H4 (cell line): ENCODE data around the gene ALPL. TPM values are rescaled to one million over a fixed set of nuclear protein-coding genes. Genes with fewer than 3 reads are reported as not detected.

ENCODE experiments used
- DNase-seq: peaks from one replicate; pipeline ENCODE4 v3.0.0-alpha.2; 2015; ENCODE audit warnings: low spot score
- total RNA-seq: library from RNA; depleted of rRNA; stranded (reverse); fragments of >200 nt; shearing (Covaris generic); gene quantifications from 2 replicates; pipeline ENCODE4 v1.2.3, GENCODE V29; 2014

ALPL gene
- total RNA-seq, 1 experiment from 2014 or later = not detected

- DNase-seq = no peak
Measured at GRCh38 chr1:21530368-21531016, 21.3 kb downstream of the ALPL start.

GRCh38 chr1:21531241-21531640 lies 22.0 kb downstream of the ALPL start:
- no peak for DNase-seq

GRCh38 chr1:21532496-21532895 lies 23.3 kb downstream of the ALPL start:
- no peak for DNase-seq

DNA sequence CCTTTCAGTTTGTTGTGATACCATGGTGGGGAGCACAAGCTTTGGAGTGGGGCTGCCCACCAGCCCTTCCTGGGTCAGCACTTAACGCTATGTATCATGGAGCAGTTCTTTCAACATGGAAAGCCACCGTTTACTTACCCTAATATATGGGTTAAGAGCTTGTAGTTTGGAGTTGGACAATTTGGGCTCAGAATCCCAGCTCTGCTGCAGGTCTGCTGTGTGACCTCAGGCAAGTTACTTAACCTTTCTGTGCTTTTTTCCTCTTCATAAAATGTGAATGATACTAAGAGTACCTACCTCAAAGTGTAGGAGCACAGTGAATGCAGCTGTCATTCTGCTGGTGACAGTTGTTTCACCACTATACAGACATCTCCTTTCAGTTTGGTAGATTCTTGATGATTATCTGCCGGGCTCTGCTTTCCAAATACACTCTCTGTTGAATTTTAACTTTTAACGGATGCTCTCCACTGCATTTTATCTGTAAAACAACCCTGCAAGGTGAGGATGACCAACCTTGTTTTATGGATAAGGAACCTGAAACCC lies 23.8 kb downstream of the ALPL start:
- DNase-seq = no peak

- no peak for DNase-seq
Measured at GRCh38 chr1:21534146-21534545, 24.9 kb downstream of the ALPL start.

- peak; percentile 63 for DNase-seq
Measured at GRCh38 chr1:21534674-21535378, 25.6 kb downstream of the ALPL start.

DNA sequence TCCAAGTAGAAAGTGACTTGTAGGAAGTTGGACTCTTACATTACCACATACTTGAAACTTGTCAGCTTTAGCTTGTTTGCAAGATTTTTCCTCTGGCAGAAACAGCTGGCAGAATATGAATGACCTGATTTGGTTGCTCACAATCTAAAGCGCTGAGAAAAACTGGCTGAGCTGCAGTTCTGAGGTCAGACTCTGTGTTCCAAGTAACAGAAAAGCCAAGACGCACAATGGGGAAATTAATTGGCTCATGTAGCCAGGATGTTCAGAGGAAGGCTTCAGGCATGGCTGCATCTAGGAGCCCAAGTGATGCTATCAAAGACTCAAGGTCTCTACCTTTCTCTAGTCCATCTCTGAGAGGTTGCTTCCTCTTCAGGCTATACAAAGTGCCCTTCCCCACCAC lies 27.0 kb downstream of the ALPL start:
- no peak for DNase-seq

DNA sequence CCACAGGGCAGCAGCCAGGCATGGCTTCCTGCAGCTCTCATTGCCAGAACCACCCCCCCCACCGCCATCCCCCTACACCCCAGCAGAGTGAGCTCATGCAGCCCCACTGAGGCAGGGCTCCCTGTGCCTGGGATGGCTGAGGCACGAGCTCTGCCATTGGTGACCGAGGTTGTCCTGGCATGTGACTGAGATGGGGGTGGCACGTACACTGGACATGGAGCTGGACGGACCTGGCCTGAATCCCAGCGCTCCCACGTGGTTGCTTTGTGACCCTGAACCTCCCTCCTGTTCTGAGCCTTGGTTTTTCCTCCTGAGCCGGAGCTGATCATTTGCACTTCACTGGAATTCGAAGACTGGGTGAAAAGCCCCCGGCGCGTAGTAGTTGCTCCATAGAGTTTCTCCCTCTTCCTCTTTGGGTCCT lies 28.3 kb downstream of the ALPL start:
- no peak for DNase-seq

DNA sequence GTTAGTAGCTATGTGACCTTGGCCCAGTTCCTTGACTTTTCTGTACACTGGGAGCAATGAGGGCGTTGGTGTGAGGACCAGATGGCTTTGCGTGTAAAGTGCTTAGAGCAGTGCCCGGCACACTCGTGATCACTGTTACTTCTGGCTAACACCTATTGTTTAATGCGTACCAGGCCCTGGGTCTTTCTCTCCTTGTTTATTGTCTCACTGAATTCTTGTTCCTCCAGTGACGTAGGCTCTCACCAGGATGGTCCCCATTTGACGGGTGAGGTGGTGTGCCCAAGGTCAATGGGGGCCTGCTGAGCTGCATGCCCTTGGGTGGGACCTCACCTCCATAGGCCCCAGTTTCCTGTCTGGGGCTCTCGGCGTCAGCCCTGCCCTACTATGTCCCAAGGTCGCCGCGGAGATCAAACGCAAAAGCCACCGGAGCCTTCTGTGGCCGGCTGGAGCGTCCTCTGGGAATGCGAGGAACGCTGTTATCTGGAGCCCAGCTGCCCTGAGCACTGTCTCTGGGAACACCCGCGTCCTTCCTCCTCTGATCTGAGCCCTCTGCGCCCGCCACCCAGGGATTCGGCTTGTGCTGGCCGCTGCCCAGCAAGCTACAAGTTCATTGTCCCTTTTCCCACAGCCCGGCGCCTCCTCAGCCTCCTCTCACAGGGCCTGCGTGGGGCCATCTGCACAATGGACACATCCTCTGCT lies 28.9 kb downstream of the ALPL start:
- DNase-seq = no peak

DNA sequence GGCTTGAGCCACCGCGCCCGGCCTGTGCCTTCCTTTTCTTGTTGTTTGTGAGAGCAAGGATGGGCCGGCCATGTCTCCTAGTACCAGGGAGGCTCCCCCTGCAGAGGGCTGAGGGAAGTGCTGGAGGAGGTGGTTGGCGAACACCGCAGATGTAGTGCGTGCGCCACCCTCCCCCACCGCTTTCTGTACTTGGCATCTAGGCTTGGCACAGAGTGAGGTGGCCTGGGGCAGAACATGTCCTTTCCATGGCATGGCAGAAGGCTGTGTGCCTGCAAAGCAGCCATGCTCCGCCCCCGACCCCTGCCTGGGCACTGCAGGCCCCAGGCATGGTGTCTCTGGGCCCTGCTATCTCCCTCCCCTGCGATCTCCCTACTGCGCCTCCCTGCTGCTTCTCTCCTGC lies 30.7 kb downstream of the ALPL start:
- DNase-seq = peak; percentile 30

GRCh38 chr1:21541329-21541728 lies 32.1 kb downstream of the ALPL start:
- DNase-seq = no peak

DNA sequence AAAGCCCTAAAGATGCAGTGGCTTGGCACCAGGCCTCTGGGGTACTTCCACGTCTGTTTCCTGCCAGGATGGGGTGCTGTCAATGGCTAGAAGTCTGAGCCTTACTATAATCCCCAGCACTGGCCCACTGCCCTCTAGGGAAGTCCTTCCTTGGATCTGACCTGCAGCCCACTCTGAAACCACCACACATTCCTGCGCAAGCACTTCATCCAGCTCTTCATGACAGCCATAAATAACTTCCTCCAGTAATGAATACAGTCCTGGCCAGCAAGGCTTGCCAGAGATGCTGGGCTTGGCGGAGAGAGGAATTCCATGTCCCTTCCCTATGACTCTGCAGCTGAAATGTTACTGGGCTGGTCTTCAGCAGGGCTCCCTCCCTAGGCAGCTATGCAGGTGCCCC lies 32.6 kb downstream of the ALPL start:
- no peak for DNase-seq

DNA sequence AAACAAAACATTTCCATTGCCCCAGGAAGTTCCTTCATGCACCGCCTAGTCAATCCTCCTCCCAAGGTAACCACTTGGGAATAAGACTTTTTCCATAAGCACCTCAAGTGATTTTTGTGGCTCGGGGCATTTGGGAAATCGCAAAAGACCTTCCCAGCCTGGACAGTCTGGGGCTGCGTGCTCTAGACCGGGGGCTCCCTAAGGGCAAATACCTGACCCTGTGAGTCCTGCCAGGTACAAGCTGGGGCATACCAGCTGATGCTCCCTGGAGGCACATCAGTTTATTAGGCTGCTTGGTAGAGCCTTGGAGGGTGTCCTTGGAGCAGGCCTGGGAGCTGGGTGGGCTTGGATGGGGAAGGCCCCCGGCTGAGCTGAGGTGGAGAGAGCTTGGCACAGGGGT lies 34.4 kb downstream of the ALPL start:
- DNase-seq = no peak

DNA sequence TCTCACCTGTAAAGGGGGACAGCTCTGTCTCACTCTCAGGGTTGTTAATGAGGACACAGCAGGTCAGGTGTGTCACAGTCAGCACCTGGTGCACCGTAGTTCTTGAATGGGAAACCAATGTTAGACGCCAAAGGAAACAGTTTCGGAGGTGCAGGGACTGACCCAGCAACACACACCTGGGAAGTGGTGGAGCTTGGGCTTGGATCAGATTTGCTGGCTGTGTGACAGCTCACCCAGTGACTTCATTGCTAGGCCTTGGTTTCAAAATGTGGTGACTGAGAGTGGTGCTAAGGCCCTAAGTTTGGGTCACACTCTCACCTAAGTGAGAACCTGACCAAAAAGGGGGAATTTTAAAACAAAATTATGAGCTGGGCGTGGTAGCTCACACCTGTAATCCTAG lies 34.9 kb downstream of the ALPL start:
- no peak for DNase-seq

GRCh38 chr1:21546122-21546825 lies 37.1 kb downstream of the ALPL start:
- no peak for DNase-seq

- no peak for DNase-seq
Measured at GRCh38 chr1:21547876-21548275, 38.7 kb downstream of the ALPL start.

DNA sequence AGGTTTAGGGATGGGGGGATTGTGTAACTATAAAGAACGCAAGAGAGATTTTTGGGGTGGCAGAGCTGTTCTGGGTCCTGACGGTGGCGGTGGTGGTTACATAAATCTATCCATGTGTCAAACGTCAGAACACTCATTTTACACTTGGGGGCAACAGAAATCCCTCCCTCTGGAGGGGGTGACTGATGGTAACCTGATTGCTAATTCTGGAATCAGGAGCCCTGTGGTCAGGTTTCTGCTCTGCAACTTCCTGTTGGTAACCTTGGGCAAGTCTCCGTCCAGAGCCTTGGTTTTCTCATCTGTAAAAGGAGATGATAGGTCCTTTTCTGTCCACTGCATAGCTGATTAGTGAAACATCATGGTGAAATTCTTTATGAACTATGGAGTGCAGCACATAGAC lies 40.9 kb downstream of the ALPL start:
- no peak for DNase-seq

DNA sequence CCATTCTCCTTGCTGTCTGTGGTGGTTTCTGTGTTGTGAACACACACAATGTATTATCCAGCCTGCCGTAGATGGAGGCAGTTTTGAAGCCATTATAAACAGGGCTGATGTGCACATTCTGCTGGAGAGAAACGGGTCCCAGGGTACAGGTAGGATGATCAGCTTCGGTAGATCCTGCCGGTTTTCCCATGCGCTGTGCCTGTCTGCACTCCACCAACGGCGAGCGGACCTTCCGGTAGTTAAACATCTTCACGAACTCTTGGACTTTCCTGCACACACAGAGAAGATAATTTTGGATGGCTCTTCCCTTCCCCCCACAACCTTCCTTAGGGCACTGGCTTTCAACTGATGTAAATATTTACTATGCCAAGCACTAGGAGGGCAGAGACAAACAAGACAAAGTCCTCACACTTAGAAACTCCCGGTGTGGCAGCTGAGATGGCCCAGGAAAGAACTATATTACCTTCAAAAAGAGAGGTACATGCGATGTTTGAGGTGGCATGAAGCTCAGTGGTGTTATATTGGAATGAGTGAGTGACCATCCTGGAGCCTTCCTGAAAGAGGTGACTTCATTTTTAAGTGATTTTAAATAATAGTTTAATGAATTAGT lies 41.7 kb downstream of the ALPL start:
- no peak for DNase-seq

GRCh38 chr1:21552715-21553114 lies 43.5 kb downstream of the ALPL start:
- DNase-seq = peak; percentile 55

GRCh38 chr1:21553116-21553926 lies 44.1 kb downstream of the ALPL start:
- DNase-seq = no peak
